Thymus (tissue), 11 donors: Measurements from ENCODE around the gene LRRFIP1. TPM values are rescaled to one million over a fixed set of nuclear protein-coding genes. Genes with fewer than 3 reads are reported as not detected.

Experiments
- DNase-seq, 9 donors: peaks; one replicate each; pipeline ENCODE4 v3.0.0-alpha.2; 2013; ENCODE audit warnings: low spot score in 9 of 9, low read depth in 6 of 9, missing footprints in 1 of 9
- H3K27ac ChIP-seq, 2 donors: one replicate each; pipeline ENCODE4 v1.5.1; 2013; ENCODE audit warnings: control low read depth in 1 of 2, low read depth in 1 of 2, low read length in 1 of 2, mild to moderate bottlenecking in 1 of 2, moderate library complexity in 1 of 2
- H3K27me3 ChIP-seq, 2 donors: one replicate each; pipeline ENCODE4 v1.5.1; 2013; ENCODE audit warnings: low read length in 1 of 2; ENCODE audit not compliant: control insufficient read depth in 2 of 2, insufficient read depth in 1 of 2
- H3K36me3 ChIP-seq, 2 donors: one replicate each; pipeline ENCODE4 v1.5.1; 2013; ENCODE audit warnings: low read length in 1 of 2, mild to moderate bottlenecking in 1 of 2, moderate library complexity in 1 of 2; ENCODE audit not compliant: control insufficient read depth in 2 of 2, insufficient read depth in 2 of 2
- H3K4me1 ChIP-seq, 2 donors: one replicate each; pipeline ENCODE4 v1.5.1; 2013; ENCODE audit warnings: low read length in 2 of 2; ENCODE audit not compliant: control insufficient read depth in 2 of 2, insufficient read depth in 2 of 2
- H3K4me3 ChIP-seq, 2 donors: one replicate each; pipeline ENCODE4 v1.5.1; 2013; ENCODE audit warnings: low read length in 2 of 2, control low read depth in 1 of 2, mild to moderate bottlenecking in 1 of 2
- H3K9me3 ChIP-seq, 2 donors: one replicate each; pipeline ENCODE4 v1.5.1; 2013; ENCODE audit warnings: low read length in 1 of 2, mild to moderate bottlenecking in 1 of 2; ENCODE audit not compliant: control insufficient read depth in 2 of 2, insufficient read depth in 1 of 2
- WGBS: extraction: QIAGEN DNeasy Blood & Tissue Kit; methylation state at CpG from one replicate; pipeline ENCODE4 v1.1.7; 2013; 5-methylcytosine and 5-hydroxymethylcytosine counted together
- polyA plus RNA-seq: library from polyadenylated mRNA; stranded (reverse); fragments of 200-250 nt; gene quantifications from one replicate; pipeline ENCODE4 v1.2.3, GENCODE V29; 2013
- total RNA-seq: library from RNA; stranded (reverse); fragments of 120-200 nt; gene quantifications from one replicate; pipeline ENCODE4 v1.2.4, GENCODE V29; 2013
- donor health status: healthy.

The LRRFIP1 gene
- total and polyA plus RNA-seq, 2 donors, result 31.0 to 62.6 TPM

DNA sequence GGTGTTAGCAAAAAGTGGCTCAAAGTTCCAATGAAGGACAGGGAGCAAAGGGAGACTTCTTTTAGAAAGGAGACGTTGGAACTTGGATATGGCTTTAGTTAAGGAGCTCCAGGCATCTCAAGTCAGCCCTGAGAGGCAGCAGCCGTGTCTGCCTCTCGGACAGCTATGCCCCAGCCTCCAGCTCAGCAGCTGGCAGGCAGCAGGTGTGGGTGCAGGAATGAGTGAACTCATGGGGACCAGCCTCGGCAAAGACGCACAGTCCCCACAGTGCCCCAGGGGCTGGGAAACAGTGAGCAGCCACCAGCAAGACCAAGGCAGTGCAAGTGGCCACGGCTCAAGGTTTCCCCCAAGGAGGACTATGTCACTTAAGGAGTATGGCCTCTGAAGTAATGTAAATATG is 1.6 kb upstream of the LRRFIP1 start:
- no peak for DNase-seq
- WGBS, result 32% methylated on average over 6 of the region's 6 CpGs
- H3K9me3 ChIP-seq, result no peaks in the 10 kb centered on the region

DNA sequence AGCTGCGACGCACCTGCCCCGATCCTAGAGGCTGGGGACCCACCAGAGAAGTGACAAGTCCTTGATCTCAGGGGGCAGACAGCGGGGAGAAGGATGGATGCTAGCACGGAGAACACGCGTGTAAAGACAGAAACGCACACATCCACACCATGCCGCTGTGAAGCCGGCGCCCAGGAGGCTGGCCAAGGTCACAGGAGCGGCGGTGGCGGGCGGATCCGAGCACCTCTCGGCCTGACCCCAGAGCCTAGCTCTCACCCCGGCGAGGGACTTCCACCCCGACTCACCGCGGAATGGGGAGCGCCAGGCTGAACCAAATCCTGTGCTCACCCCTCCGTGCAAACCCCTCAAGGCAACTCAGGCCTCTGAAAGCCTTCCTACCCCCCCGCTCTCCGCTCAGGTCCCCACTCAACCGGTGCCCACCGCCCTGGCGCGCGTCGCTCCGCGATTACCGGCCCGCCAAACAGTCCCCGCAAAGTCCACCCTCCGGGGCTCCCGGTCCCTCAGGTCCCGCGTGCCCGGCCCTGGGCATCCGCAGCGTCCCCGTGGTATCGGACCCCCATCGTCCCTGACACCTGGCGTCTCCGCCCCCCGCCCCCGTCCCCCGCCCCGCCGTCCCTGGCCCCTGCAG is 460 bp upstream of the LRRFIP1 start:
- Histone ChIP-seq H3K27me3 (peaks cover 37 to 73% of the 10 kb centered on the region in 2 donors), H3K36me3 (no peaks in the 10 kb centered on the region), H3K9me3 (no peaks in the 10 kb centered on the region), H3K4me3 (peak overlapping the region; percentile 20 to 45), H3K27ac (no peak overlapping the region), H3K4me1 (no peaks in the 10 kb centered on the region)
- 28% methylated on average over 54 of the region's 54 CpGs for WGBS
- DNase-seq, result no peak

More for the DNA sequence above, 1.6 kb upstream of the LRRFIP1 start:
- H3K36me3 ChIP-seq, result no peaks in the 10 kb centered on the region
- H3K4me1 ChIP-seq, result no peaks in the 10 kb centered on the region
- peaks cover 37 to 66% of the 10 kb centered on the region in 2 donors for H3K27me3 ChIP-seq
- H3K27ac ChIP-seq, result no peak overlapping the region
- no peak overlapping the region for H3K4me3 ChIP-seq

DNA sequence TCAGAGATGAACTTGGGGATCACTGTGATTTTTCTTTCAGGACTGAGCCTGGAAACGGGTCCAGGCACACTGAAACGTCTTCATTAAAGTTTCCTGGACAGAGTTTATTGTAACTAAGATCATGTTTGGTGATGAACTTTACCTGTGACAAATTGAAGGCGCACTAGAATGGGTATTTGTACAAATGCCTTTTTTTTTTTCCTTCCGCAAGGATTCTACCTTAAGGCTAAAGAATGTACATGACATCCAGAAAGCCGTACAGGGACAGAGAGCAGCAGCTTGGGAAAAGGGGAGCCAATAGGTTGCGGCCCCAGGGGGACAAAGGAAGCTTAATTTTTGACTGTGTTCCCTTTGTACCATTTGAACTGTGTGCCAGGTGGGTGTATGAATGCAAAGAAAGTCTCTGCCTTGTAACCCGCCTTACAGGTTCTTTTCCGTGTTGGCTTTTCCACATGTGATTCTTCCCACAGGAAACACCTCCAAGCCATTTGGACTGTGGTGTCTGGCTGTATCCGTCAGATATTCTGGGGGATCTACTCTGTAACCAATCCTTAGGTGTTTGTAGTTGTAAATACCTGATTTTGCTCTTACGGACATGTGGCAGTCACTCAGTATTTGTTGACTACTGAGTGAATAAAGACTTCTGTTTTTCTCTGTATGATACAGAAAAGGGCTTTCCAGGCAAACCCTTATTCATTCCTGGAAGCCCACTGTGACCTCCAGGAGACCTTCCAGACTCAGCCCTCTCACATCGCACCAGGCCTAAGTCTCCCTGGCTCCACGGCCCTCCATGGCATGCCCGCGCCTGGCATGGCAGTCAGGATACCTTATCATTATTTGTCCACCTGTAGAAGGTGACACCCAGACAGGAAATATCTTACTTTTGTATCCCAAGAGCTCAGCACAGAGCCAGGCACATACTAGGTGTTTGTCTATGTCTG is 1.1 kb downstream of the LRRFIP1 start:
- H3K4me3 ChIP-seq, result peak overlapping the region; percentile 26 to 45
- no peaks in the 10 kb centered on the region for H3K4me1 ChIP-seq
- no peaks in the 10 kb centered on the region for H3K36me3 ChIP-seq
- no peak for DNase-seq
- no peaks in the 10 kb centered on the region for H3K9me3 ChIP-seq
- H3K27me3 ChIP-seq, result peaks cover 37 to 76% of the 10 kb centered on the region in 2 donors
- no peak overlapping the region for H3K27ac ChIP-seq
- WGBS, result 81% methylated on average over 14 of the region's 14 CpGs

DNA sequence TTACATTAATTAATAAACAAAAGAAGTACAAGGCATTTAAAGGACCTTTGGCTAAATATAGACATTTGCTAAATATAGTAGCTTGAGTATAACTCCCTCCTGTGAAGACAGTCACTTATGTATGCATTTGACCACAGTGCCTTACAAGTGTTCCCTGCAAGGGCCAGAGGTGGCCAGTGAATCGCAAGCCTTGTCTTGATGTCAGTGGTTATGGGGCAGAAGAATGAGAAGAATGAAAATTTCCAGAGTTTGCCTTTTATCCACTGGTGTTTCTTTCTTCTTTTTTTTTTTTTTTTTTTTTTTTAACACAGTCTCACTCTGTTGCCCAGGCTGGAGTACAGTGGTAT is 1.8 kb downstream of the LRRFIP1 start:
- H3K27ac ChIP-seq, result no peak overlapping the region
- no peaks in the 10 kb centered on the region for H3K9me3 ChIP-seq
- no peak overlapping the region for H3K4me3 ChIP-seq
- no peaks in the 10 kb centered on the region for H3K36me3 ChIP-seq
- no peaks in the 10 kb centered on the region for H3K4me1 ChIP-seq
- DNase-seq, result no peak
- peaks cover 37 to 72% of the 10 kb centered on the region in 2 donors for H3K27me3 ChIP-seq
- 100% methylated on average over 1 of the region's 1 CpG for WGBS

DNA sequence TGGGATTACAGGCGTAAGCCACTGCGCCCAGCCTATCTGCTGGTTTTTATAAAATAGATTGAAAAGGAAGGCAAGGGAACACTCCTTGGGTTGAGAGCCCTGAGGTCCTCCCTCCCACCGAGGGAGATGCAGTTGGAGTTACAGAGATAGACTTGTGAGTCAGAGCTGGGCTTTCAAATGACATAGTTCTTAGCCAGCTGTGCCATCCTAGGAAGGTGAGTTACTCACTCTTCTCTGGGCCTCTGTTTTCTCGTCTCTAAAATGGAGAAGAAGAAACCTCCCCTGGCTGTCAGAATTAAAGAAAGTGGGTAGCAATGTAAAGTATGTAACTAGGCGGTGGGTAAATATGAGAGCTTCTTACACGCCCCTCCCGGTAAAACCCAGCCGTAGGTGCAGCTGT is 2.4 kb downstream of the LRRFIP1 start:
- Histone ChIP-seq H3K27me3 (peaks cover 37 to 66% of the 10 kb centered on the region in 2 donors), H3K27ac (no peak overlapping the region), H3K9me3 (no peaks in the 10 kb centered on the region), H3K4me3 (no peak overlapping the region), H3K4me1 (no peaks in the 10 kb centered on the region), H3K36me3 (no peaks in the 10 kb centered on the region)
- no peak for DNase-seq
- WGBS, result 55% methylated on average over 8 of the region's 8 CpGs

- H3K4me1 ChIP-seq, result no peaks in the 10 kb centered on the region
- no peak overlapping the region for H3K27ac ChIP-seq
- no peak overlapping the region for H3K4me3 ChIP-seq
- H3K36me3 ChIP-seq, result no peaks in the 10 kb centered on the region
- H3K9me3 ChIP-seq, result no peaks in the 10 kb centered on the region
- 72% methylated on average over 12 of the region's 12 CpGs for WGBS
- no peak for DNase-seq
- peaks cover 35 to 60% of the 10 kb centered on the region in 2 donors for H3K27me3 ChIP-seq
Observed at GRCh38 chr2:237630216-237631000, 3.0 kb downstream of the LRRFIP1 start.

- Histone ChIP-seq H3K27me3 (peaks cover 32 to 52% of the 10 kb centered on the region in 2 donors), H3K36me3 (no peaks in the 10 kb centered on the region), H3K9me3 (no peaks in the 10 kb centered on the region), H3K27ac (no peak overlapping the region), H3K4me3 (no peak overlapping the region), H3K4me1 (no peaks in the 10 kb centered on the region)
- 96% methylated on average over 14 of the region's 14 CpGs for WGBS
- no peak for DNase-seq
Observed at GRCh38 chr2:237631007-237631785, 3.8 kb downstream of the LRRFIP1 start.

DNA sequence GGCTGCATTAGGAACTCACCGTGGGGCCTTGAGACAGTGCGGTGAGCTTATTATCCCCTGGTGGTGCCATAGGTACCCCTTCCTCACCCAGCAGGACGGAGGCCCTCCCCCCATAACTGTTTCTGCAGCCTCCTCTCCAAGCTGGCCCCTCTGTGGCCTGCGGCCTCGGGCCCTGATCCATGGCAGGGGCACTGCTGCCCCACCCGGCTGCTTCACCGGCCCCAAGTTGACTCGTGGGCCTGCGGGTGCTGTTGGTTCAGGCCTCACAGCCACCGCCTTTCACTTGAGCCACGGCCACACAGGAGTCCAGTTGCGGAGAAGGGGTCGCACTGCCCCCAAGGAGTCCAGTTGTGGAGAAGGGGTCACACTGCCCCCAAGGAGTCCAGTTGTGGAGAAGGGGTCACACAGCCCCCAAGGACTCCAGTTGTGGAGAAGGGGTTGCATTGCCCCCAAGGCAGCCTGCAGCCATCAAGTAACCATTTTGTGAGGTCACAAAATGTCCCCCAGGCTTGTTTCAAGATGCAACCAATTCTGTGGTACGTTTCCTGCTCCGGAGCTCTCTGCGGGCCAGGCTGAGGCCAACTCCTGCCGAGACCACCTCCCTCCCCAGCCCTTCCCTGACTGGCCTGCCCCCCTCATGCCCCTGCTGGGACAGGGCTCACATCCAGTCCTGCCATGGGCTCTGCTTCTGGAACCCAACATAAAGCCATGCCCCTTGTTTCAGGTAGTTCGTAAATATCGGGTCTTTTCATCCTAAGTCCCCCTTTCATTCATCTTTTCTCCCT is 4.6 kb downstream of the LRRFIP1 start:
- DNase-seq, result no peak
- Histone ChIP-seq H3K9me3 (no peaks in the 10 kb centered on the region), H3K27me3 (peaks cover 24 to 44% of the 10 kb centered on the region in 2 donors), H3K27ac (no peak overlapping the region), H3K4me3 (no peak overlapping the region), H3K4me1 (no peaks in the 10 kb centered on the region), H3K36me3 (no peaks in the 10 kb centered on the region)
- WGBS, result 85% methylated on average over 19 of the region's 19 CpGs
